GM12878 (cell line): ENCODE data around the gene SMARCC1. TPM values are rescaled to one million over a fixed set of nuclear protein-coding genes. Genes with fewer than 3 reads are reported as not detected.

Experiments
- ATAC-seq: fragments of 200-7000 bp; cut with Tn5 transposase; 3 replicates; pipeline ENCODE4 v1.9.1; 2020; ENCODE audit warnings: mild to moderate bottlenecking, moderate library complexity
- BruUV-seq: library from RNA; stranded (reverse); fragments of 400-500 nt; replicated peaks from 2 replicates; lab custom pipeline; 2021; lab: Mats Ljungman, UMichigan
- CTCF ChIA-PET: fragments of 300-600 bp; sonication (Branson Sonifier 250); formaldehyde crosslinking; extraction: SDS; loops from one replicate; lab custom pipeline; 2021; ENCODE audit warnings: inconsistent platforms; lab: Yijun Ruan, JAX
- POLR2A ChIA-PET: fragments of 350-600 bp; formaldehyde crosslinking; extraction: SDS; loops from one replicate; lab custom pipeline; 2021; ENCODE audit warnings: inconsistent platforms; lab: Charles Lee
- RAD21 ChIA-PET: fragments of 300-600 bp; sonication (Branson Sonifier 250); formaldehyde crosslinking; loops from one replicate; lab custom pipeline; 2023; ENCODE audit warnings: antibody characterized with exemption; ENCODE audit not compliant: unreplicated experiment; lab: Charles Lee
- SMC1A ChIA-PET: fragments of 300-600 bp; sonication (Branson Sonifier 250); formaldehyde crosslinking; loops from one replicate; lab custom pipeline; 2023; ENCODE audit not compliant: unreplicated experiment, uncharacterized antibody; lab: Charles Lee
- DNase-seq: peaks from one replicate; pipeline ENCODE4 v3.0.0-alpha.2; 2011; ENCODE audit warnings: low read depth, low spot score
- FAIRE-seq: peaks from 3 replicates; lab custom pipeline; 2011; peaks lifted over from hg19 to GRCh38; lab: Jason Lieb, UNC
- H2AFZ ChIP-seq: 2 replicates; pipeline ENCODE4 v1.6.0; 2011; ENCODE audit warnings: low read depth, low read length, control low read depth; ENCODE audit not compliant: control insufficient read depth
- H3K27ac ChIP-seq: 2 replicates; pipeline ENCODE4 v1.5.1; 2011; ENCODE audit warnings: control low read depth; ENCODE audit not compliant: control insufficient read depth, insufficient read depth
- H3K27me3 ChIP-seq, 2 experiments: replicated peaks in 1 of 2; 2 replicates each; pipeline versions ENCODE4 v1.6.0 to v1.6.1; 2011; ENCODE audit warnings: low read length in 1 of 2; ENCODE audit not compliant: control insufficient read depth in 2 of 2, insufficient read depth in 2 of 2
- H3K36me3 ChIP-seq, 2 experiments: 2 replicates each; pipeline ENCODE4 v1.5.1; 2011; ENCODE audit warnings: low read length in 1 of 2; ENCODE audit not compliant: control insufficient read depth in 2 of 2, insufficient read depth in 2 of 2
- H3K4me1 ChIP-seq: 2 replicates; pipeline ENCODE4 v1.6.1; 2011; ENCODE audit warnings: mild to moderate bottlenecking, low read length, moderate library complexity, mixed read lengths; ENCODE audit not compliant: control insufficient read depth, insufficient read depth
- H3K4me2 ChIP-seq: 2 replicates; pipeline ENCODE4 v1.6.0; 2011; ENCODE audit warnings: control low read depth; ENCODE audit not compliant: control insufficient read depth, insufficient read depth
- H3K4me3 ChIP-seq: fragments of 200-600 bp; sonication (generic); 2 replicates; pipeline ENCODE4 v1.5.1; 2016
- H3K79me2 ChIP-seq: 2 replicates; pipeline ENCODE4 v1.6.0; 2011; ENCODE audit warnings: low read length; ENCODE audit not compliant: control insufficient read depth, insufficient read depth
- H3K9ac ChIP-seq: 2 replicates; pipeline ENCODE4 v1.8.0; 2011; ENCODE audit warnings: low read length, control low read depth, mixed read lengths; ENCODE audit not compliant: control insufficient read depth, insufficient read depth
- H3K9me3 ChIP-seq: replicated peaks from 3 replicates; pipeline ENCODE4 v1.5.1; 2011; ENCODE audit warnings: mild to moderate bottlenecking, low read length; ENCODE audit not compliant: control insufficient read depth, insufficient read depth
- H4K20me1 ChIP-seq: 2 replicates; pipeline ENCODE4 v1.6.0; 2011; ENCODE audit not compliant: control insufficient read depth, insufficient read depth
- CHD4 ChIP-seq: fragments of 200-600 bp; sonication (generic); IDR thresholded peaks from 2 replicates; pipeline ENCODE4 v1.6.1; 2016; ENCODE audit warnings: mild to moderate bottlenecking
- CREM ChIP-seq: IDR thresholded peaks from 2 replicates; pipeline ENCODE4 v1.6.1; 2014; ENCODE audit warnings: antibody characterized with exemption, low read depth
- EZH2 ChIP-seq: IDR thresholded peaks from 2 replicates; pipeline ENCODE4 v1.6.1; 2012; ENCODE audit warnings: low read depth, mild to moderate bottlenecking, control low read depth, inconsistent platforms, low read length, borderline replicate concordance; ENCODE audit not compliant: control insufficient read depth
- HDGF ChIP-seq: fragments of 450-650 bp; IDR thresholded peaks from 2 replicates; pipeline ENCODE4 v1.6.1; 2016; ENCODE audit warnings: antibody characterized with exemption
- POLR2AphosphoS2 ChIP-seq: IDR thresholded peaks from 2 replicates; pipeline ENCODE4 v1.6.1; 2011; ENCODE audit warnings: low read depth, mild to moderate bottlenecking, low read length, improper control_type of control experiment, moderate library complexity
- SREBF2 ChIP-seq: IDR thresholded peaks from 2 replicates; pipeline ENCODE4 v1.6.1; 2012; ENCODE audit warnings: mild to moderate bottlenecking, low read length
- YY1 ChIP-seq: IDR thresholded peaks from 2 replicates; pipeline ENCODE4 v1.6.1; 2011; ENCODE audit warnings: low read depth, mild to moderate bottlenecking, low read length
- ZNF217 ChIP-seq: fragments of 450-650 bp; IDR thresholded peaks from 2 replicates; pipeline ENCODE4 v1.6.1; 2017; ENCODE audit warnings: antibody characterized with exemption, mild to moderate bottlenecking
- WGBS: methylation state at CpG from one replicate; pipeline ENCODE4 v1.1.6; 2016; ENCODE audit warnings: low lambda C conversion rate; ENCODE audit not compliant: insufficient replicate concordance, insufficient coverage; ENCODE audit errors: missing lambda C conversion rate; 5-methylcytosine and 5-hydroxymethylcytosine counted together
- in situ Hi-C: fragments of 300-500 bp; cut with MboI; formaldehyde crosslinking; loops from 9 replicates; pipeline ENCODE4 v1.14.3; 2018; ENCODE audit warnings: mixed read lengths
- intact Hi-C: fragments of 100-400 bp; cut with micrococcal nuclease; formaldehyde crosslinking; loops from one replicate; pipeline ENCODE4 v1.14.2; 2022; ENCODE audit not compliant: unreplicated experiment
- polyA plus RNA-seq, 11 experiments: library from polyadenylated mRNA; depleted of rRNA in 4 of 11; unstranded in 6 of 11; stranded (reverse) in 5 of 11; fragments of >200 nt; fragmentation: Nextera tagmentation in 4 of 11; fragmentation: Illumina TruSeq in 1 of 11; extraction: Ambion mirVana in 4 of 11; extraction: Trizol in 1 of 11; gene quantifications; 1 replicate in 1 of 11; 2 replicates in 10 of 11; pipeline versions ENCODE4 v1.2.1 to v1.2.3, GENCODE V29; 2011 to 2016; ENCODE audit warnings: inconsistent platforms in 2 of 11, missing spikeins in 2 of 11, low read depth in 1 of 11
- total RNA-seq, 4 experiments: library from RNA; depleted of rRNA in 3 of 4; stranded (reverse); fragments of >200 nt in 3 of 4; fragmentation: Illumina TruSeq in 1 of 4; extraction: Trizol in 1 of 4; gene quantifications; 2 replicates each; pipeline versions ENCODE4 v1.2.1 to v1.2.3, GENCODE V29; 2013 to 2021
- TF ChIP-seq, protein P1 (sequence below): fragments of 450-650 bp; IDR thresholded peaks from 2 replicates; pipeline ENCODE4 v1.6.1; 2018; ENCODE audit warnings: borderline replicate concordance, mild to moderate bottlenecking; ENCODE audit not compliant: partially characterized antibody

The SMARCC1 gene
- total and polyA plus RNA-seq, 10 of the 15 experiments (the other 5 are each of a cell fraction or from before 2014, with no cell fraction given), result 26.6 to 147 (median 57.1) TPM

DNA sequence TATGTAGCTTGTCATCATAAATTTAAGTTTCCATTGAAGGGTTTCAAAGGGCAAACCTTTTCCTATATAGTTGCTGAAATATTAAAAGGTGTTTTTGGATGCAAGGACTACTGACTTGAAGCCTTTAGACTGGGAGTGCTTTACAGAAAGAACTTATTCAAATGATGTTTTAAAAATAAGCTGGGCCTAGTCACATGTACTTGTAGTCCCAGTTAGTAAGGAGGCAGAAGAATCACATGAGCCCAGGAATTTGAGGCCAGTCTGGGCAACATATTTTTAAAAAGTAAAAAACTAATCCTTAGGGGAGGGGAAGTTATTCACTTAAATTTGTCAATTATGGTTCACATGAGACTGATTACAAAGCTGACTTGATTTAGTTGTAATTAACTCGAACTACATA lies 65.0 kb downstream of the SMARCC1 start:
- intact Hi-C loops, result no loop called here

DNA sequence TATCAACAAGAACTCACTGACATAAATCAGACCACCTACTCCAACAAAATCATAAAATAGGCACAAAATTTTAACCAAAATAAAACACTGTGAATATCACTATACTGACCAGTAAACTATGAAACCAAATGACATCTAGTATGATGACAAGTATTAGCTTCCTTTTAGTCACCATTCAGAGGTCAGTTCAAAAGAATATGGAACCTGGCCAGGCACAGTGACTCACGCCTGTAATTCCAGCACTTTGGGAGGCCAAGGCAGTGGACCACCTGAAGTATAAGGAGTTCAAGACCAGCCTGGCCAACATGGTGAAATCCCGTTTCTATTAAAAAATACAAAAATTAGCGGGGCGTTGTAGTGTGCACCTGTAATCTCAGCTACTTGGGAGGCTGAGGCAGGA lies 65.8 kb downstream of the SMARCC1 start:
- in situ Hi-C loops, result no loop called here
- H3K27me3 ChIP-seq, result no peaks in the 10 kb centered on the region
- ChIA-PET POLR2A (interaction anchor here (0.6 to 1.2 kb wide), 3 partner anchors 12 to 22 kb away, joined by 3 to 4 read pairs (median 3); no protein-coding TSS in a partner anchor), RAD21 (no interaction called here), CTCF (interaction anchor here (1.3 kb wide), 1 partner anchor 29 kb away, joined by 3 read pairs; no protein-coding TSS in a partner anchor), SMC1A (interaction anchor here (1.0 to 2.4 kb wide), 5 partner anchors 16 to 191 kb away, joined by 3 to 8 read pairs (median 3); no protein-coding TSS in a partner anchor)
- no peaks in the 10 kb centered on the region for H3K4me1 ChIP-seq
- H3K9me3 ChIP-seq, result no peaks in the 10 kb centered on the region
- H3K27ac ChIP-seq, result no peak overlapping the region
- H3K79me2 ChIP-seq, result no peaks in the 10 kb centered on the region
- TF ChIP-seq SREBF2 (no peak), YY1 (no peak), HDGF (no peak), POLR2AphosphoS2 (no peak)
- TF ChIP-seq, protein P1, sequence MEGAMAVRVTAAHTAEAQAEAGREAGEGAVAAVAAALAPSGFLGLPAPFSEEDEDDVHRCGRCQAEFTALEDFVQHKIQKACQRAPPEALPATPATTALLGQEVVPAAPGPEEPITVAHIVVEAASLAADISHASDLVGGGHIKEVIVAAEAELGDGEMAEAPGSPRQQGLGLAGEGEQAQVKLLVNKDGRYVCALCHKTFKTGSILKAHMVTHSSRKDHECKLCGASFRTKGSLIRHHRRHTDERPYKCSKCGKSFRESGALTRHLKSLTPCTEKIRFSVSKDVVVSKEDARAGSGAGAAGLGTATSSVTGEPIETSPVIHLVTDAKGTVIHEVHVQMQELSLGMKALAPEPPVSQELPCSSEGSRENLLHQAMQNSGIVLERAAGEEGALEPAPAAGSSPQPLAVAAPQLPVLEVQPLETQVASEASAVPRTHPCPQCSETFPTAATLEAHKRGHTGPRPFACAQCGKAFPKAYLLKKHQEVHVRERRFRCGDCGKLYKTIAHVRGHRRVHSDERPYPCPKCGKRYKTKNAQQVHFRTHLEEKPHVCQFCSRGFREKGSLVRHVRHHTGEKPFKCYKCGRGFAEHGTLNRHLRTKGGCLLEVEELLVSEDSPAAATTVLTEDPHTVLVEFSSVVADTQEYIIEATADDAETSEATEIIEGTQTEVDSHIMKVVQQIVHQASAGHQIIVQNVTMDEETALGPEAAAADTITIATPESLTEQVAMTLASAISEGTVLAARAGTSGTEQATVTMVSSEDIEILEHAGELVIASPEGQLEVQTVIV, result no peak
- no peak overlapping the region for H3K4me3 ChIP-seq
- peaks cover 6 to 42% of the 10 kb centered on the region in 2 experiments for H3K36me3 ChIP-seq
- ATAC-seq (no peak), DNase-seq (no peak), FAIRE-seq (no peak)
- WGBS, result 85% methylated on average over 4 of the region's 4 CpGs
- no peak overlapping the region for H2AFZ ChIP-seq
- H3K4me2 ChIP-seq, result no peak overlapping the region
- intact Hi-C loops, result no loop called here
- H3K9ac ChIP-seq, result no peak overlapping the region
- no peaks in the 10 kb centered on the region for H4K20me1 ChIP-seq
- BruUV-seq, result no TSS peak

More for the DNA sequence above, 65.0 kb downstream of the SMARCC1 start:
- no peak overlapping the region for H2AFZ ChIP-seq
- H3K27ac ChIP-seq, result no peak overlapping the region
- TF ChIP-seq ZNF217 (no peak), CHD4 (no peak), EZH2 (no peak), CREM (no peak)
- no peaks in the 10 kb centered on the region for H3K27me3 ChIP-seq
- no peak overlapping the region for H3K4me2 ChIP-seq
- H3K9me3 ChIP-seq, result no peaks in the 10 kb centered on the region
- RAD21 ChIA-PET, result no interaction called here
- in situ Hi-C loops, result no loop called here
- 94% methylated on average over 1 of the region's 1 CpG for WGBS
- no TSS peak for BruUV-seq
- CTCF ChIA-PET, result interaction anchor here (0.6 to 1.3 kb wide), 3 partner anchors 14 to 45 kb away, joined by 3 read pairs; no protein-coding TSS in a partner anchor
- H3K36me3 ChIP-seq, result peaks cover 6 to 37% of the 10 kb centered on the region in 2 experiments
- SMC1A ChIA-PET, result interaction anchor here (1.0 to 1.6 kb wide), 3 partner anchors 44 to 192 kb away, joined by 3 to 4 read pairs (median 3); no protein-coding TSS in a partner anchor
- H4K20me1 ChIP-seq, result no peaks in the 10 kb centered on the region
- H3K79me2 ChIP-seq, result no peaks in the 10 kb centered on the region
- ATAC-seq (no peak), DNase-seq (no peak), FAIRE-seq (no peak)
- POLR2A ChIA-PET, result interaction anchor here (0.6 to 1.2 kb wide), 2 partner anchors 12 kb away, joined by 3 to 4 read pairs; no protein-coding TSS in a partner anchor
- no peak overlapping the region for H3K4me3 ChIP-seq
- no peak overlapping the region for H3K9ac ChIP-seq
- no peaks in the 10 kb centered on the region for H3K4me1 ChIP-seq
